GM21576 (cell line): Measurements from ENCODE around the gene THSD7A.
A peak's percentile ranks its signal among the peaks of the same experiment; 100 is the strongest.

Source experiments
- ATAC-seq: cut with Tn5 transposase; IDR thresholded peaks from one replicate; pipeline ENCODE4 v1.9.1; 2021; ENCODE audit warnings: mild to moderate bottlenecking, moderate library complexity; ENCODE audit not compliant: unreplicated experiment

Gene THSD7A

DNA sequence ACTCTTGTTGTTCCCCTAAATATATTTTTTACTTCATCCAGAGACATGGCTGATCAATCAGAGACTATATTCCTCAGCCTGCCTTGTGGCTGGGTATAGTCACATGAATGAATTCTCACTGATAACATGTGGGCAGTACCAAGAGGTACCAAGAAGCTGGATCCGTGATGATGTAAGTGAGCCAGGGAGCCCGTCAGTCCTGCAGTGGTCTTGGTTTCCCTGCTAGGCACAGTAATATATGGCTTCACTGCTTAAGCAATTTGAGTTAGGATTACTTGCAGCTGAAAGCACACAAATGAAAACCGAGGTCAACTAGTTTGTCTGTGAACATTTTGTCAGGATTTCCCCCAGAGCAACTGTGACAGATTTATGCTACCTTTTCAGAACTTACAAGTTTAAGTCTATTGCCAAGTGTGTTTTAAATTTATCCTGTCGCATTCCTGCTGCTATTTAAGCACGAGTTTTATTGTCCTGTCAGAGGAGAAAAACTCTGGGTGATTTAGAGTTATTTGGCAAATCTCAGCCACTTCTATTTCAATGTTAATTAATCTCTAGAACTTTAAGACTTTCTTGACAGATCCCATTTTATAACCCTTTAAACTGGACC, 476.5 kb downstream of the THSD7A start:
- ATAC-seq: no peak

DNA sequence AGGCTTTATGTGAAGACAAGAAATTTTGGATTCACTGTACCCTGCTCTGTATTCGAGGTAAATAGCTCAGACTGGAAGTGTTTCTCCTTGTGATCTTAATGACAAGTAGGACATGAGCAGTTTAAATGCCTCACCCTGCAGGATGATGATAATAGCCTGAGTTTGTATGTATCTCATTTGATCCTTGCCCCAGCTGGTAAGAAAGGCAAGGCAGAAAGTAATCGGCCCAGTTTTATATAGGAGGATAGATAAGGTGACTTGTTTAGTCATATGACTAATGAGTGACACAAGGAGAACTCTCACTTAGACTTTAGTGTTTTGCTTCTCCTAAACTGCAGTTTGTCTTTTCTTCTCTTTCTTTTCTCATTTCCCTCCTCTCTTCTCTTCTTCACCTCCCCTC, 485.7 kb downstream of the THSD7A start:
- ATAC-seq: no peak

DNA sequence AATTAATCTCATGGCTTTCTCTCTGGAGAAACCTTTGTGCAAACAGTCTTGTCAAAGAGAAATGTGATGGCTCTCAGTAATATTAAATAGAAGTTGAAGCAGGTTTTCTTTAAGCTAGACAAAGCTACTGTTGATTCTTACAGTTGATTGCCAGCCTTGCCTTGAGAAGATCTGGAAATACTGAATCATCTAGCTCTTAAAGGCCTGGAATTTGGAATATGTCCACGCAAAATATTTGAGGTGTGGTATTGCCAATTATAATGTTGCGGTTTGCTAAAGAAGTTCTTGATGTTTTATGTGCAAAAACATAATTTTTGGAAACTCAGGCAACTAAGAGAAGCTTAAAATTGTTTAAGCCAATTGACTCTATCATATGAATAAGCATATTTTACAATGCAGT, 486.4 kb downstream of the THSD7A start:
- ATAC-seq: no peak

DNA sequence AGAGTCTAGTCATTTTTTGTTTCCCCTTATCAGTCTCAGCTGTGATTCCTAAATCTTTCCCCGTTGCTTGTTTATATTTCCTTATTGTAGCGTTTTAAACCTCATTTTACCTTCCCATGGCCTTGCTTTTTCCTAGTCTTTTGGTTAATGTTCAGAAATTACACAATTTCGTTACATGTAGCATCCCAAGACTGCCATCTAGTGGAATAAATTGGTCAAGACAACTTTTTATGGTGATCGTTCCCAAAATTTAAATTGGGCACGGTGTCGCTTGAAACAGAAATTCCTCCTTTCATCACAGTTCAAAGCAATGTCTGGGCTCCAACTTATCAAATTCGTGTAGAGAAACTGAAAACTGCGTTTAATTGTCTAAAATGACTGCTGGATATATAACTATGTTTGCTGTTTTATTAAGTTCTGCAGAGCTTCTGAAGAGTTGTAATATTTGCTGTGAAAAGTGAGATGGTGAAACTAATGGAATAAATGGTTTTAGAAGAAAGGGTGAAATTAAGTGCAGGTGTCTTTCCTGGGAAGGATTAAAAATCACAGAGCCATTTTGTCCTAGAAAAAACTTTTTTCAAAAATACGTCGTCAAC, 488.1 kb downstream of the THSD7A start:
- peak; percentile 48 for ATAC-seq

DNA sequence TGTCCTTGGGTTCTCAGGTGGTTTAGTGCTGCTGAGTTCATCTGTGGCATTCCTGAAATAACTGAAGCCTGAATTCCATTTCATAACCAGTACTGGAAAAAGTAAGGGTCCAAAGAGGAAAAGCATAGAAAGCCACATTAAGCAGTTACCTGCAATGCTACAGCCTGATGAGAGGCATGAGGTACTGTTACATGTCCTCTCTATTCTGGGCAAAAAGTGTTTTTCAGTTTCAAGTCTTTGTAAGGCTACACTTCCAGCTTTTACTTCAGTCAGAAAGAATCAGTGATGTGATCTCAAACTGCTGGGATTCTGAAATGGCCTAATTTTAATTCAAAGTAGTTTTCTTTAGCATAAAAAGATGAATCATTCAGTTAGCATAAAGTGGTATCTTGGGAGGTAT, 488.9 kb downstream of the THSD7A start:
- ATAC-seq: no peak

DNA sequence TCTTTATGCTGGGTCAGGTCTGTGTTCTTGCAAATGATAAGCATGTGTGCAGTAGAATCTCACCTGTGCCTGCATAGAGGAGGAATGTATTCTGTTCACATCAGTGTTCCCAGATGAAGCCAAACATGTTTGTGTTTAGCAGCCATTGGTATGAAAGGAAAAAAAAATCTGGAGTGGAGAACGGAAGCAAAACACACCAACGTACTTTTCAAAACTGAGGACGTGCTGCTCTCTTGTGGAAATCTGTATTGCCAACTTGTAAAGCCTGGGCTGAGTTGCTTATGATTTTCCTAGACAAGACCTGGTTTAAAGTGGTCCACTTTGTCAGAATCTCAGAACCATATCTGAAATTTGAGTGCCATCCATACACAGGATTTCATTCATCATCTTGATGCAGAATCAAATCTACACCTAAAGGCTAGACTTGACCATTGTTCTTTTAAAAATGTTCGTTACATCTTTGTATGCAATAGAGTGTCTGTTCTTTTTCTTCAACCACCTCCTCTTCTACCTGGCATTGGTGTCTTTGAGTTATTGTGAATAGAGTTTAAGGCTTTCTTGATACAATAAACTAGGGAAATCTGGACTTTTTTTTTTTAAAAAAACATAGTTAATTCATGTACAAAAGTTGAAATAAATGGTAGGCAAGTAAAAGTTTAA, 490.6 kb downstream of the THSD7A start:
- peak; percentile 51 for ATAC-seq

DNA sequence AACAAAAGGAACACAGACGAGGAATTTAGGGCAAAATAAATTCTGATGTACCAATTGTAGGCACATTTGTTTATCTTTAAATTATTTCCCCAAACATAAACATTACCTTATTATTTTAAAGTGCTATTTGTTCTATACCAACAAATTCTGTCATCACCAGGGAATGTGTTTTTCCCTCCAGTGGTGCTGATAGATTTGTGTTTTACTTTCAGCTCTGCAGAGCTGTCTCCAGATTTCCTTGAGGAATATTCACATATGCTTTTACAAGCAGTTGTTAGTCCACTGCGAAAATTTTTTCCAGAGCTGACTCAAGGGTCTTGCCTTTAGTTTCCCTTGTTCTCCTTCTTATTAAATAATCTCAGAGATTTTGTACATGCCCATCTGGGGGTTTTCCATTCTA, 495.6 kb downstream of the THSD7A start:
- no peak for ATAC-seq

DNA sequence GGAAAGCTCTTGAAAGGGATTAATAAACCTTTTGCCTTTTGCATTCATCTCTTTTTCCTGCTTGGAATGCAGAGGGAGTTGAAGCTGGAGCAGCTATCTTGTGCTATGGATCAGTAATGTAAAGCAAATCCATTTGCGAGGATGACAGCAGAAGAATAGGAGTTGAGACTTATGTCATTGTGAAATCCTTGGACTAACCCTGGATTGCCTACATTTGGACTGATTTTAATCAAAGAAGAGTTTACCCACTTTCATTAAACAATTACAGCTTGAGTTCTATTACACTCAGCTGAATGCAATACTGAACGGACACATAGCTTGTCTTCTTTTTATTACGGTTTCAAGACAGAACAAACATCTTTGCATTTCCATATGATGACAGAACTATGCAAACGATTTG, 496.1 kb downstream of the THSD7A start:
- ATAC-seq: no peak

DNA sequence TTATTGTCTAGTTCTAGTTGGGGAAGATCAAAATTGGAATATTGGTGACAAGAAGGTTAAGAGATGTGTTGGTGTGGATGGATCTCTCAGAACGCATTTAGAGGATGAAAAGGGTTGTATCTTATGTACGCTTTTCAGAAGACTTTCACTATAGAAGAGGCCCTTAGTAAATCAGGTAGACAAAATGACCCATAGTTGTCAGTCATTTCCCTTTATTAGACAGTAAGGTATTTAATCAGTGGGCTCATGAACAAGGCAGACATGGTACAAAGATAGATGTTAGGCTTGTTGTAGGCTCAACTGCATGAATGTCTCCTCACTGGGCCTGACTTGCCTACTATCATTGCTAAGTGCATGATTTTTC, 499.2 kb downstream of the THSD7A start:
- peak; percentile 35 for ATAC-seq

DNA sequence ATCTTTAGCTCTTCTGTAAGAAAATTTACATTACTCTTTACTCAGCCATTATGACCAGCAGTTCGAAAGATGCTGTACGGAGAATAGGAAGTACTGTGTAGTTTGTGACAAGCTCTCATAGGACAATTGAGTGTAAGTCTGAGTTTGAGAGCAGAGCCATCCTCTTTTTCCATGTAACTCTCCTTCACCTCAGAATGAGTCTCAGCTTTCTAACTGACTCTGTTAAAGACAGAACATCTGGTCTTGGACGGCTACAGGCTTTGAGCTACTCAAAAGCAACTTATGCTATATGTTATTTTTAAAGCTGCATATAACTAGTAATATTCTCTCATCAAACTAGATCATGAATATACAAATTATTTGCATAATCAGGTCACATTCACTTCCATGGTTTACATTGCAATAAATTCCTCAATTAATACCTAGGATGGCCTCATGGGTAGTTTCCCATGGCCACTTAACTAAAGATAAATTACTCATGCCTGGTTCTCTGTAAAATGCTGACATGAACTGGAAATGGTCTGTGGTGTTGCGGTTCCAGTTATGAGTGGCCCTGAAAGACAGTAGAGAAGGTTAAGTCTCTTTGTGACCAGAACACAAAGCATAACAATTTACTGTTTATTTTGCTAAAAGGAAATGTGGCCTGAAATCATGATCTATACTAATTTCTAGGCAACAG, 499.7 kb downstream of the THSD7A start:
- peak; percentile 95 for ATAC-seq

DNA sequence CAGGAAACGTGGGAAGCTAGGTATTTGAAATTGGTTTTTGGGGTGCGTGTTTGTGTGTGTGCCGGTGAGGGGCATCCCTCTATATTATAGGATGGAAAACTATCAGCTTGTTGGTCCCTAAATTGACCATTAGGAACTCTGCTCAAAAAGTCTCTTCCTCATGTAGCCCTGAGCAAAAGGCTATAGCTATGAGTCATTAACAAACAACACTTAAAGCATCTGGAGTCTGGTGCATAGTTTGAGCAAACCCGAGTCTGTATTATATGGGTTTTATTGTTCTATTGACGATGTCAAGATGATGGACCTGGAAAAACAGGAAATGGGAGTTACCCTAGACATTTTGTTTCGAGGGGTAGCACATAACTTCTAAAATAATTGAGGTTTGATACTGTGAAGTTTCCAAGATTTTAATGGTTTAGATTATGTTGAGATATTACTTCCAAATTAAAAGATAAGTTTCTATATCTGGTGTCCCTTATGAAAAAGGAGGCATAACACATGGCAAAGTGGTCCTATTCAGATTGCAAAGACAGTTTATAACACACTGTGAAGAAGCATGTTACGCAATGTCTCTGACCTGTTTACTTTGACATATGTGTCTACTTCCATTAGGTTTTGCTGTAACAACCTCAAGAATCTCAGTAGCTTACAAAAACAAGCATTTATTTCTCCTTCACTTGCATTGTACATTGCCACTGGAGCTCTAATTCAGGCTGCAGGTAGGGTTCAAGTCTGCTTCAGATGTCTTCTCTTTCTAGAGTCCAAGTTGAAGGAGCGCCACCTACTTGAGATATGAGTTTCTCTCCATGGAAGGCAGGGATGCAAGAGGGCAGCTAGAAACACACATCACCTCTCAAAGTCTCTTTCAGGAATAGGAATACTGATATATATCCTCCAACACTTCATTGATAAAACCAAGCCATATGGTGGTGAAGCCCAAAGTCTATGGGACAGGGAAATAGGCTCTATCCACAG, 500.6 kb downstream of the THSD7A start:
- ATAC-seq: no peak

DNA sequence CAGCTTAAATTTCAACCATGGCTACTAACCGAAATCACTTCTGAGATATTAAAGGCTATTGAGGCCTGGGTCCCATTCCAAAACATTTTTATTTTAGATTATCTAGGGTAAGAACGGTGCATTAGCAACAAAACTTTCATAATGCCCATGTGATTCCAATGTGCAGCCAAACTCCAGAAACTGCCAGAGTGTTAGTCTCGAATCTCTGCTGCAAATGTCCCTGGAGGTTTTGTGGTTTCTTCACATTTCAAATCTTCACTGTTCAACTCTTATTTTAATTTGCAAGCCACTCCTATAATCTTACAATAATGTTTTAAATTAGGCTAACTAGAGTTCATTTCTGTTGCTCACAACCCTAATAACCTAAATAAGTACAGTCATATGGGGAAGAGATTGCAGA, 501.3 kb downstream of the THSD7A start:
- ATAC-seq: no peak

DNA sequence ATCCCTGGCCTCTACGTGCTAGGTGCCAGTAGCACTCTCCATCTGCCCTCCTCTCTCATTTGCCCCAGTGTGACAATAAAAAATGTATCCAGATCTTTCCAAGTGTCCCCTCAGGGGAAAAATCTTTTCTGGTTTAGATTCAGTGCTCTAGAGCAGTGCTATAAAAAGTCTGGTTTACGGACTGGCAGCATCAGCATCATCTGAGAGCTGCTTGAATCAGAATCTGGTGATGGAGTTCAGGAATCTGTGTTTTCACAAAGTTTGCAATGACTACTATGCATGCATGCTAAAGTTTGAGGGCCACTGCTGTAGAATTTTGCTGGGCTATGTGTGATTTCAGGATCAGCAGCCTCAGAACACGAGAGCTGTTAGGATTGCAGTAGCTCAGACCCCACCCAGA, 501.8 kb downstream of the THSD7A start:
- ATAC-seq: no peak

DNA sequence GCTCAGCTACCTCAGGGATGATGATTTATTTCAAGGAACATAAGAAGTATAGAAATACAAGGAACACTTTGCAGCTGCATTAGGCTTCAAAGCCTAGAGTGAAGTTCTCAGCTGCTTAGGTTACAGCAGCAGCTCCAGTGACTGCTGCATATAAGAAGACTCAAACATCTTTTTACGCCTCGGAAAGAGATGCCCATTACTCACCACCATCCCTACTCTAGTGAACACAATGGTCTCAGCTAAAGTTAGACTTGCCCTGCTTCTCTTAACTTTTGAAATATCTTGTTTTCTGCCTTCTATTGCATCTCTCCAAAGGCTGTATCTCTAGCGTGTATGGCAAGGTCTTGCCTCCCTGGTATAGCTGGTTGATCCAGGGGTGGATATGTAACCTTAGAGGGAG, 502.4 kb downstream of the THSD7A start:
- no peak for ATAC-seq

DNA sequence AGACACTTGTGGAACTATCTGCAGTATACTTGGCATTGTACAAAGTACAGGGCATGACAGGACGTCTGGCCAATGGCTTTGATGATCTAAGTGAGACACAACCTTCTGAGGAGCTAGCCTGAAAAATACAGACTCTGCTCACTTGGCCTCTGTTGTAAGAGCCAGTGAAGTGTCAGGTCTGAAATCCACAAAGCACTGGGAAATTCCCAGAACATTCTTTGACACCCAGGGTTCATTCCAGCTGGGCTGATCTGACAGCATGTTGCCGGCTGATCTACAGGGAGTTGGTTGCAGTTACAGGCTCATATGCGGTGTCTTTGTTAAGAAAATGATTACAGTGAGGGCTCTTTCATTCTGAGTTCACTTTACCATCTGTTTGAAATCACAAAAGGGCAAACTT, 503.7 kb downstream of the THSD7A start:
- ATAC-seq: no peak

DNA sequence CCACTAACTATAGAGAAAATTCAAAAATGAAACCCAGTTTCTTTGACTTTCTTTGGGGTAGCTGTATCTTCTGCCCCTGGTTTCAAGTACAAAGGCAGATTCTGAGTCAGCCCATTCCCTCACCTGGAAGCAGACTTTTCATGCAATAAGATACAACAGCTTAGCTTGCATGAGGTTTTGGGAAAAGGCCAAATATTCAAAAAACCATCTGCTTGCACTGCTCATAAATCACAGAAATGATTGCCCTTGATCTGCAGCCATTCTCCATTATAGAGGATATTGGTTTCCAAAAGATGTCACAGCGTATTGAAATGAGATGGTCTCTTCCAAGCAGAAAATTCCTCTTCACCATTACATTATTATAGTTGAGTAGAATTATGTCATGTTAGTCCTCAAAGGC, 504.4 kb downstream of the THSD7A start:
- no peak for ATAC-seq
